ENCODE results near the gene KIF12. TPM values are rescaled to one million over a fixed set of nuclear protein-coding genes. Genes with fewer than 3 reads are reported as not detected.

The KIF12 gene
- total RNA-seq, 1 experiment from 2014 or later: 6.3 TPM

- H3K27me3 ChIP-seq (ENCODE audit: low read length): no peaks in the 10 kb centered on the region
- no peak overlapping the region for H3K27ac ChIP-seq (ENCODE audit: low read length)
- no peak for DNase-seq
- no peak overlapping the region for H3K4me3 ChIP-seq (ENCODE audit: low read length)
- no TSS peak for BruUV-seq (replicated peaks)
- H3K4me2 ChIP-seq (ENCODE audit: low read length): no peak overlapping the region
- H3K4me1 ChIP-seq (ENCODE audit: insufficient read depth, low read length): no peaks in the 10 kb centered on the region
- no peaks in the 10 kb centered on the region for H3F3A ChIP-seq (ENCODE audit: low read length, unreplicated experiment)
- intact Hi-C loops (cut with micrococcal nuclease): no loop called here
- no peaks in the 10 kb centered on the region for H3K79me2 ChIP-seq (ENCODE audit: low read length)
- no peak for ATAC-seq
- H3K9me2 ChIP-seq (replicated peaks; ENCODE audit: low read length): no peaks in the 10 kb centered on the region
- no peak overlapping the region for H3K9ac ChIP-seq (ENCODE audit: low read length)
- CTCF ChIA-PET: no interaction called here
- POLR2A ChIA-PET (ENCODE audit: unreplicated experiment): no interaction called here
- H3K36me3 ChIP-seq (ENCODE audit: low read depth, low read length): no peaks in the 10 kb centered on the region
- H2AFZ ChIP-seq (ENCODE audit: low read length): no peak overlapping the region
- H4K20me1 ChIP-seq (ENCODE audit: low read length): no peaks in the 10 kb centered on the region
- H3K9me3 ChIP-seq (ENCODE audit: low read length): no peaks in the 10 kb centered on the region
- TF ChIP-seq EZH2phosphoT487 (IDR thresholded peaks at IDR 0.05; ENCODE audit: borderline replicate concordance, low read length) (no peak), EZH2 (IDR thresholded peaks at IDR 0.05; ENCODE audit: low read length, unreplicated experiment) (no peak)
- TF ChIP-seq, protein P1, sequence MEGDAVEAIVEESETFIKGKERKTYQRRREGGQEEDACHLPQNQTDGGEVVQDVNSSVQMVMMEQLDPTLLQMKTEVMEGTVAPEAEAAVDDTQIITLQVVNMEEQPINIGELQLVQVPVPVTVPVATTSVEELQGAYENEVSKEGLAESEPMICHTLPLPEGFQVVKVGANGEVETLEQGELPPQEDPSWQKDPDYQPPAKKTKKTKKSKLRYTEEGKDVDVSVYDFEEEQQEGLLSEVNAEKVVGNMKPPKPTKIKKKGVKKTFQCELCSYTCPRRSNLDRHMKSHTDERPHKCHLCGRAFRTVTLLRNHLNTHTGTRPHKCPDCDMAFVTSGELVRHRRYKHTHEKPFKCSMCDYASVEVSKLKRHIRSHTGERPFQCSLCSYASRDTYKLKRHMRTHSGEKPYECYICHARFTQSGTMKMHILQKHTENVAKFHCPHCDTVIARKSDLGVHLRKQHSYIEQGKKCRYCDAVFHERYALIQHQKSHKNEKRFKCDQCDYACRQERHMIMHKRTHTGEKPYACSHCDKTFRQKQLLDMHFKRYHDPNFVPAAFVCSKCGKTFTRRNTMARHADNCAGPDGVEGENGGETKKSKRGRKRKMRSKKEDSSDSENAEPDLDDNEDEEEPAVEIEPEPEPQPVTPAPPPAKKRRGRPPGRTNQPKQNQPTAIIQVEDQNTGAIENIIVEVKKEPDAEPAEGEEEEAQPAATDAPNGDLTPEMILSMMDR (conservative IDR thresholded peaks at IDR 0.05; ENCODE audit: low read depth, low read length): no peak
These were observed 25.8 kb upstream of the KIF12 start for GRCh38 chr9:114124666-114125475.

- H3K9me3 ChIP-seq (ENCODE audit: low read length): no peaks in the 10 kb centered on the region
- no peaks in the 10 kb centered on the region for H3K27me3 ChIP-seq (ENCODE audit: low read length)
- H3K4me1 ChIP-seq (ENCODE audit: insufficient read depth, low read length): no peaks in the 10 kb centered on the region; the same call in 1 of the 2 replicates
- ATAC-seq (no peak), DNase-seq (no peak)
- H3K4me3 ChIP-seq (ENCODE audit: low read length): no peak overlapping the region
- no TSS peak for BruUV-seq (replicated peaks)
- no peak overlapping the region for H3K9ac ChIP-seq (ENCODE audit: low read length)
- POLR2A ChIA-PET (ENCODE audit: unreplicated experiment): no interaction called here
- TF ChIP-seq EZH2 (IDR thresholded peaks at IDR 0.05; ENCODE audit: low read length, unreplicated experiment) (no peak), EZH2phosphoT487 (IDR thresholded peaks at IDR 0.05; ENCODE audit: borderline replicate concordance, low read length) (no peak)
- TF ChIP-seq, protein P1 (conservative IDR thresholded peaks at IDR 0.05; ENCODE audit: low read depth, low read length): no peak
- CTCF ChIA-PET: no interaction called here
- H3F3A ChIP-seq (ENCODE audit: low read length, unreplicated experiment): no peaks in the 10 kb centered on the region
- no peaks in the 10 kb centered on the region for H4K20me1 ChIP-seq (ENCODE audit: low read length)
- no peak overlapping the region for H3K27ac ChIP-seq (ENCODE audit: low read length)
- H3K36me3 ChIP-seq (ENCODE audit: low read depth, low read length): no peaks in the 10 kb centered on the region
- H3K4me2 ChIP-seq (ENCODE audit: low read length): no peak overlapping the region
- H3K79me2 ChIP-seq (ENCODE audit: low read length): no peaks in the 10 kb centered on the region
- no peak overlapping the region for H2AFZ ChIP-seq (ENCODE audit: low read length)
- intact Hi-C loops (cut with micrococcal nuclease): no loop called here
- no peaks in the 10 kb centered on the region for H3K9me2 ChIP-seq (replicated peaks; ENCODE audit: low read length)
These were observed 25.0 kb upstream of the KIF12 start for GRCh38 chr9:114124138-114124537.

Data from PC-3 (cell line).